ENCODE results near the gene DGKI. TPM values are rescaled to one million over a fixed set of nuclear protein-coding genes. Genes with fewer than 3 reads are reported as not detected.

DGKI gene
- total RNA-seq, 1 donor from 2014 or later: 3.1 TPM

DNA sequence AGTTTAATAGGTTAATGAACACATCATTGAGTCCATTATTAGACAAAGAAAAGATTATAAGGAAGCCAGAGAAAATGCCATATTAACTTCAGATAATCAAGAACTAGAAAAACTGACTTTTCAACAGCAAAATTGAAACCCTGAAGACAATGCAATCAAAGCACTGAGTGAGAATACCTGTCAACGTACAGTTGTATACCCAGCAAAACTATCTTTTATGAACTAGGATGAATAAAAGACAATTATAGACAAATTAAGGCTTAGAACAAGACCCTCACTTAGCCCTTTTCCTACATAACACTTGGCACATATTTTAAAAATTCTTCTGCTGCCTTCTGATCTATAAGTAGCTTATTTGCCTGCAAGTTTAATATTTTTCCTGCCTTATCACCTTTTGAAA lies 19.0 kb upstream of the DGKI start:
- H3K9me3 Mint-ChIP-seq (ENCODE audit: unreplicated experiment): peaks cover 18% of the 10 kb centered on the region
- TF ChIP-seq, protein P1, sequence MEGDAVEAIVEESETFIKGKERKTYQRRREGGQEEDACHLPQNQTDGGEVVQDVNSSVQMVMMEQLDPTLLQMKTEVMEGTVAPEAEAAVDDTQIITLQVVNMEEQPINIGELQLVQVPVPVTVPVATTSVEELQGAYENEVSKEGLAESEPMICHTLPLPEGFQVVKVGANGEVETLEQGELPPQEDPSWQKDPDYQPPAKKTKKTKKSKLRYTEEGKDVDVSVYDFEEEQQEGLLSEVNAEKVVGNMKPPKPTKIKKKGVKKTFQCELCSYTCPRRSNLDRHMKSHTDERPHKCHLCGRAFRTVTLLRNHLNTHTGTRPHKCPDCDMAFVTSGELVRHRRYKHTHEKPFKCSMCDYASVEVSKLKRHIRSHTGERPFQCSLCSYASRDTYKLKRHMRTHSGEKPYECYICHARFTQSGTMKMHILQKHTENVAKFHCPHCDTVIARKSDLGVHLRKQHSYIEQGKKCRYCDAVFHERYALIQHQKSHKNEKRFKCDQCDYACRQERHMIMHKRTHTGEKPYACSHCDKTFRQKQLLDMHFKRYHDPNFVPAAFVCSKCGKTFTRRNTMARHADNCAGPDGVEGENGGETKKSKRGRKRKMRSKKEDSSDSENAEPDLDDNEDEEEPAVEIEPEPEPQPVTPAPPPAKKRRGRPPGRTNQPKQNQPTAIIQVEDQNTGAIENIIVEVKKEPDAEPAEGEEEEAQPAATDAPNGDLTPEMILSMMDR (IDR thresholded peaks at IDR 0.05): no peak
- peaks cover 69% of the 10 kb centered on the region for H3K36me3 Mint-ChIP-seq (ENCODE audit: unreplicated experiment)
- no peak overlapping the region for H3K27ac Mint-ChIP-seq (ENCODE audit: unreplicated experiment)
- DNase-seq (ENCODE audit: extremely low spot score, unreplicated experiment): no peak
- H3K4me3 Mint-ChIP-seq (ENCODE audit: unreplicated experiment): no peak overlapping the region
- no peaks in the 10 kb centered on the region for H3K27me3 Mint-ChIP-seq (ENCODE audit: unreplicated experiment)
- peaks cover 3% of the 10 kb centered on the region for H3K4me1 Mint-ChIP-seq (ENCODE audit: unreplicated experiment)

DNA sequence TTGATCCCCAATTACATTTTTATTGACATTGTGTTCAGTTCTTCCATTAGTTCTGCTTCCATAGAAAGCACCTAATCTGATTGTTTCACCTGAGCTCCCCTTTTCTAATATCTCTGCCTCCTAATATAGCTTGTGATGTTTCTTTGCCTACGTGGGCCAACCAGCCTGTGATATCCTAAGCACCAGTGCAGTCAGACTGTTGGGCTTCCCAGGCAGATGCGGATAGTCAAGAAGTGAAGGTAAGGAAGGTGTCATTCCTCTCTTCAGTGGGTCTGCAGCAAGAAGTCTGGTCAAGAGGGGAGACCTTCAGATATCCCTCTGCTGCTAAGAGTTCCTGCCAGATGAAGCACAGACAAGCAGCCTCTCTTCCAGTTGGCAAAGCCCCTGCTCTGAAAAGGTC lies 16.2 kb upstream of the DGKI start:
- Mint-ChIP-seq H3K4me1 (ENCODE audit: unreplicated experiment) (peaks cover 3% of the 10 kb centered on the region), H3K36me3 (ENCODE audit: unreplicated experiment) (peaks cover 58% of the 10 kb centered on the region), H3K27me3 (ENCODE audit: unreplicated experiment) (no peaks in the 10 kb centered on the region), H3K9me3 (ENCODE audit: unreplicated experiment) (peaks cover 14% of the 10 kb centered on the region), H3K4me3 (ENCODE audit: unreplicated experiment) (no peak overlapping the region), H3K27ac (ENCODE audit: unreplicated experiment) (peak overlapping the region; percentile 23)
- no peak for DNase-seq (ENCODE audit: extremely low spot score, unreplicated experiment)
- TF ChIP-seq, protein P1 (IDR thresholded peaks at IDR 0.05): no peak

DNA sequence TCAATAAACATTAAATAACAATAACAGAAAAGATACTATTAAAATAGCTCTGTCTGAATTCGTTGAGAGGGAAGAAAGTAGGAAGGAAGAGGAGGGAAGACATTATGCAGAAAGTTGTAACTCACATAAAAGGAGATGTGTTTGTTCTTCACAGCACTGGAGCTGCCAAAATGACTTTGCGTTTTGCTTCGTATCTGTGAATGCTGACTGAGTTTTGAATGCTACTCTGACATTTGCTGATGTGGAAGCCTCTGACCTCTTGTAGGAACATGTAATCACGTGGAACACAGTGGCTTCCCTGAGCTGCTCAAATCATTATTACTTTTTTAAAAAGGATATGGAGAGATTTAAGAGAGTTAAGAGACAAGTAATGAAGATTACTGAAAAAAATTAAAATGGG lies 15.6 kb upstream of the DGKI start:
- Mint-ChIP-seq H3K27ac (ENCODE audit: unreplicated experiment) (no peak overlapping the region), H3K4me1 (ENCODE audit: unreplicated experiment) (peaks cover 3% of the 10 kb centered on the region), H3K27me3 (ENCODE audit: unreplicated experiment) (no peaks in the 10 kb centered on the region), H3K36me3 (ENCODE audit: unreplicated experiment) (peaks cover 51% of the 10 kb centered on the region), H3K9me3 (ENCODE audit: unreplicated experiment) (peaks cover 14% of the 10 kb centered on the region), H3K4me3 (ENCODE audit: unreplicated experiment) (no peak overlapping the region)
- TF ChIP-seq, protein P1 (IDR thresholded peaks at IDR 0.05): no peak
- DNase-seq (ENCODE audit: extremely low spot score, unreplicated experiment): no peak

DNA sequence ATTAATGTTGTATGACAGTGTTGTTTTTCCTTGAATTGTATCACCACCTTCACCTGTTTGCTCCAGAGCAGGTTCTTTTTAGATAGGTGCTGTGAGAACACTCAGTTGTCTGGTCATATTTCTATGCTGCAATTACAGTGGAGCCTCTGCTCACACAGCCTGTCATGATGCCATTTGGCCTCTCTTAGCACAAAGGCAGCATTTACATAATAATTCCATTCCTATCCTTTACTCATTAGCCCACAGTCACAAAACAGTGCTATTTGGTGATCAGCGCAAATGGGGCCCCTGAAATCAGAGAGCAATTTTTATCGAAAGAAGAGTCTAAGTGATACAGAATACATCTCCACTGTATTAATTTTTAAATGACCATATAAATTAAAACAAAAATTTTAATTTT lies 13.8 kb upstream of the DGKI start:
- TF ChIP-seq, protein P1 (IDR thresholded peaks at IDR 0.05): no peak
- DNase-seq (ENCODE audit: extremely low spot score, unreplicated experiment): no peak
- Mint-ChIP-seq H3K27me3 (ENCODE audit: unreplicated experiment) (no peaks in the 10 kb centered on the region), H3K9me3 (ENCODE audit: unreplicated experiment) (peaks cover 4% of the 10 kb centered on the region), H3K4me1 (ENCODE audit: unreplicated experiment) (peaks cover 3% of the 10 kb centered on the region), H3K4me3 (ENCODE audit: unreplicated experiment) (no peak overlapping the region), H3K27ac (ENCODE audit: unreplicated experiment) (no peak overlapping the region), H3K36me3 (ENCODE audit: unreplicated experiment) (peaks cover 34% of the 10 kb centered on the region)

DNA sequence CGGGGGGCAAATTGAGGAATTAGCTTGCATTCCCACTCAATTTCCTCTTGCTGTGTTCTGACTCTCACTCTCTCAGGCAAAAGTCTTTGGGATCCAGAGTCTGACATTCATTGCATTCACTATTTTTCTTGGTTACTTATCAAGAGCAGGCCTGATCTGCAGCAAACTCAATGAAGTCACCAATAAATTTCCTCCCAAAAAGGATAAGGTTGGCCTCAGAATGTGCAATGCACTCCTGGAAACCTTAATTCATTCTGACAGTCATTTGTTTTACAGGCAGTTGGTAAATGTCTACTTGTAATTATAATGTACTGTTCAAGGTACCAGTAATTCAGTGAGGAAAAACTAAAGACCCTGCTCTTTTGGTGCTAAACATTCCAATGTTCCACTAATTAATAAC lies 6.3 kb upstream of the DGKI start:
- no peak for DNase-seq (ENCODE audit: extremely low spot score, unreplicated experiment)
- Mint-ChIP-seq H3K27me3 (ENCODE audit: unreplicated experiment) (no peaks in the 10 kb centered on the region), H3K36me3 (ENCODE audit: unreplicated experiment) (peaks cover 9% of the 10 kb centered on the region), H3K9me3 (ENCODE audit: unreplicated experiment) (no peaks in the 10 kb centered on the region), H3K27ac (ENCODE audit: unreplicated experiment) (no peak overlapping the region), H3K4me1 (ENCODE audit: unreplicated experiment) (peaks cover 20% of the 10 kb centered on the region), H3K4me3 (ENCODE audit: unreplicated experiment) (no peak overlapping the region)
- TF ChIP-seq, protein P1 (IDR thresholded peaks at IDR 0.05): no peak

All from osteocyte (in vitro differentiated cells).